ENCODE data around the gene SNRPD2. TPM values are rescaled to one million over a fixed set of nuclear protein-coding genes. Genes with fewer than 3 reads are reported as not detected.
"Not testable (repeated sequence)": the region's sequence is repeated elsewhere in the genome, so short reads cannot be mapped to it uniquely, and the experiment has no call there.

The SNRPD2 gene
- total RNA-seq, 2 donors from 2014 or later = 449 to 481 TPM

DNA sequence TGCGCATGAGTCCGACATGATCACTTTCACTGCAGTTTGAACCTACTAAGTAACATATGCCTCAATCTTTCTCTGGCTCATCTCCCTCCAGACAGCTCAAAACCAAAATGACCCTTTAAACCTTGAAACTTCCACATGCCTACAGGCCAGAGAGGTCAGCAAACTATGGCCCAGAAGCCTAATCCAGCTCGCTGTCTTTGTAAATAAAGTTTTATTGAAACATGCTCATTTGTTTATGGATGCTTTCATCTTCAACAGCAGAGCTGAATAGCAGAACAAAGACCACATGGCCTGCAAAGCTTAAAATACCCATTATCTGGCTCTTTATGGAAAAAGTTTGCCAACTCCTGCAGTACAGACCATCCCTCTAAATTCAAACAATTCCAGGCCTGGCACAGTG lies 23.4 kb upstream of the SNRPD2 start:
- Mint-ChIP-seq H3K27me3 (ENCODE audit: low read depth) (no peaks in the 10 kb centered on the region), H3K27ac (peak overlapping the region; percentile 13), H3K9me3 (no peaks in the 10 kb centered on the region), H3K4me1 (ENCODE audit: low read depth) (peaks cover 30% of the 10 kb centered on the region), H3K36me3 (ENCODE audit: insufficient read depth in 2 of 2) (peaks cover 4 to 10% of the 10 kb centered on the region in 2 donors), H3K4me3 (peak overlapping the region; percentile 16 to 99)
- DNase-seq (no peak), ATAC-seq (replicated peaks in 1 of 2) (no peak)

DNA sequence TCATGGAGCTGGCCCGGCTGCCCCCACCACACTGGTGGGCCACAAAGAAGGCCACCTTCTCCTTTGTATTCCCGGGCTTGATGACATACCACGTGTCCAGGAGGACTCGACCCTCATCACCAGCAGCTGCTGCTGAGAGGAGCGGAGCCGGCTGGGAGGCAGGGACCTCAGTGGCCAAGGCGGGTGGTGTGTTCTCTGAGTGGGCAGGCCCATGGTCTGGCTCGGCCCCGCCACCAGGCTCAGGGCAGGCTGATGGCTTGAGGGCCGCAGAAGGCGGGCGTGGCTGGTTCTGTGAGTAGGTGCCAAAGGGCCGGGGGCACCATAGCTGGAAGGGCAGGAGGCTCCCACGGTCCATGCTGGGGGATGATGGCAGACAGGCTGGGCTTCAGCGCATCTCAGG lies 21.4 kb upstream of the SNRPD2 start:
- Mint-ChIP-seq H3K9me3 (no peaks in the 10 kb centered on the region), H3K4me3 (no peak overlapping the region), H3K4me1 (ENCODE audit: low read depth) (peaks cover 22% of the 10 kb centered on the region), H3K27me3 (ENCODE audit: low read depth) (no peaks in the 10 kb centered on the region), H3K36me3 (ENCODE audit: insufficient read depth in 2 of 2) (peaks cover 0 to 2% of the 10 kb centered on the region in 2 donors), H3K27ac (no peak overlapping the region)
- ATAC-seq (replicated peaks in 1 of 2) (no peak), DNase-seq (no peak)

DNA sequence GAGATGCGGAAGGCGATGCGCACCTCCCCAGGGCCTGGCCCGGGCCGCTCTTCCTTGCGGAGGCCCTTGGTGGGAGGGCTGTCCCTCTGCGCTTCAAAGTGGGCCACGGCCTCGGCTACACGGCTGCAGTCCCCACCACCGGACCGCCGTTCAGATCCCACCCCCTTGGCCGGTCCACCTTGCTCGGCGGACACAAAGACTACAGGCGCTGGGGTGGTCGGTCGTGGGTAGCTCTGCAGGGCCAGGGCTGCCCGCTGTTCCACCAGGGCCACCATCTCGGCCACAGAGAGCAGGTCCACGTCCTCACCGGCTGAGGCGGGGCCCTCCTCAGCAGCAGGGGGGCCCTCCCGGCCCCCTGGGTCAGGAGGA lies 20.9 kb upstream of the SNRPD2 start:
- H3K27ac Mint-ChIP-seq = no peak overlapping the region
- no peaks in the 10 kb centered on the region for H3K27me3 Mint-ChIP-seq (ENCODE audit: low read depth)
- ATAC-seq (replicated peaks in 1 of 2) (no peak), DNase-seq (no peak)
- H3K4me3 Mint-ChIP-seq = no peak overlapping the region
- H3K9me3 Mint-ChIP-seq = no peaks in the 10 kb centered on the region
- H3K4me1 Mint-ChIP-seq (ENCODE audit: low read depth) = peaks cover 20% of the 10 kb centered on the region
- H3K36me3 Mint-ChIP-seq (ENCODE audit: insufficient read depth in 2 of 2) = peaks cover 0 to 2% of the 10 kb centered on the region in 2 donors

DNA sequence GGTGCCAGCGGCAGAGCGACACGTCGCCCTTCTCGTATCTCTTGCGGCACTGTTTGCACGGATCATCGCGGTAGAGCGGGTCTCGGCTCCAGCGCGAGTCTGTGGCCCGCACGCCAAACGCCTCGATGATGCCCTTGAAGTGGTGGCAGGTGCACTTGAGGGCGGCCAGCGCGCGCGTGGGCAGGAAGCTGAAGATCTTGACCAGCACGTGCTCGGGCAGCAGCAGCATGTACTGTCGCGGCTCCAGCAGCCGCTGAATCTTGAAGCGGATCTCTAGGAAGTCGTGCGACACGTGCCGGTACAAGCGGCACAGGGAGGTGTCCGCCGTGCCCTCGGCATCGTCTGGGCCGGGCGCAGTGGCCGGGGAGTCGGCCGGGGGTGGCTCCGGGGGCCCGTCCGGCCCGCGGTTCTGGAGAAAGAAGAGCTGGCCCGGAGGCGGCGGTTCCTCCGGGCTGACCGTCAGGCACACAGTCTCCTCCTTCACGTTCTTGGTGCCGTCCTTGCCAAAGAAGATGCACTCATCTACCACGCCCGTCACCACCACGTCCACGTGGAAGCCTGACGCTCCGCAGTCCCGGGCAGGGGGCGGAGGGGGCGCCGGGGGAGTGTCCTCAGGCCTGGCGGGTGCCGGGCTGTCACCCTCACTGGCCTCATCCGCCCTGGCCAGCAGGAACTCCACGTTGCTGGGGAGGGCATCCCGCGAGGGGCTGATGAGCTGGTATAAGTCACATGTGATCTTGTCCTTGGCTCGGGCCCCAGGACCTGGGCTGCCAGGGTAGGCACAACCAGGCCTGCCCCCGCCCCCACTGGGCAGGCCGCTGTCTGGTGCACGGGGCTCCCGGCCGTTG lies 20.3 kb upstream of the SNRPD2 start:
- Mint-ChIP-seq H3K36me3 (ENCODE audit: insufficient read depth in 2 of 2) (peaks cover 0 to 2% of the 10 kb centered on the region in 2 donors), H3K27ac (no peak overlapping the region), H3K27me3 (ENCODE audit: low read depth) (no peaks in the 10 kb centered on the region), H3K4me1 (ENCODE audit: low read depth) (peaks cover 20% of the 10 kb centered on the region), H3K4me3 (no peak overlapping the region), H3K9me3 (no peaks in the 10 kb centered on the region)
- no peak for DNase-seq
- ATAC-seq (replicated peaks in 1 of 2) = no peak

DNA sequence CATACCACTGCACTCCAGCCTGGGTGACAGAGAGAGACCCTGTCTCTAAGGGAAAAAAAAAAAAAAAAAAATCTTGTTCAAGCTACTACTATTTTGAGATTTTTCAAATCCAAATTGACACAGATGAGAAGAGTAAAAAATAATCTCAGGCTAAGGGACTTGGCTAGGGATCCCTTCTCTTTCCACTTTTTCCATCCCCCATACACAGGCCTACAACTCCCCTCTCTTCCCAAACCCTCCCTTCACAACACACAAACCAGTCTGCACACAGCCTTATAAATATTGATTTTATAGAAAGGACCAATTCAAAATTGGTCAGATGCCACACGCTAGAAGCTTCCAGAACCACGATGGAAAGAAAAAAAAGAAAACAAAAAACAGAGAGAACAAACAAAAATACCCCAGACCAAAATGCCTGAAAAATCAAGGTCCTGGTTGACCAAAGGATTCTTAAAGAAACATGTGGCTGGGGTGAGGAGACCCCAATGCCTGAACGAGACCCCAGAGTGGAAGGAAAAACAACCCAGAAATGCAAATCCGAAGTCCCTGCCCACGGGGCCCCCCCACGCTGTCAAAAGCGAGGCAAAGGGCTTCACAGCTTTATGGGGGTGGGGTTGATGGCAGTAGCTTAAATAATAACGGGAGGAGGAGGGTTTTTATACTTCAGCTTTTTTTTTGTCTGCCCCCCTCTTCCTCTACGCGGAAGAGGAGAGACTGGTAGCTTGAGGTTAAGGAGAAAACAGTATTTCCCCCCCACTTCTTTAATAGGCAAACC lies 18.8 kb upstream of the SNRPD2 start:
- H3K4me1 Mint-ChIP-seq (ENCODE audit: low read depth) = peaks cover 8% of the 10 kb centered on the region
- no peaks in the 10 kb centered on the region for H3K9me3 Mint-ChIP-seq
- peaks cover 0 to 2% of the 10 kb centered on the region in 2 donors for H3K36me3 Mint-ChIP-seq (ENCODE audit: insufficient read depth in 2 of 2)
- no peak for ATAC-seq (replicated peaks in 1 of 2)
- DNase-seq = no peak
- peak overlapping the region; percentile 12 for H3K27ac Mint-ChIP-seq
- no peaks in the 10 kb centered on the region for H3K27me3 Mint-ChIP-seq (ENCODE audit: low read depth)
- H3K4me3 Mint-ChIP-seq = no peak overlapping the region

DNA sequence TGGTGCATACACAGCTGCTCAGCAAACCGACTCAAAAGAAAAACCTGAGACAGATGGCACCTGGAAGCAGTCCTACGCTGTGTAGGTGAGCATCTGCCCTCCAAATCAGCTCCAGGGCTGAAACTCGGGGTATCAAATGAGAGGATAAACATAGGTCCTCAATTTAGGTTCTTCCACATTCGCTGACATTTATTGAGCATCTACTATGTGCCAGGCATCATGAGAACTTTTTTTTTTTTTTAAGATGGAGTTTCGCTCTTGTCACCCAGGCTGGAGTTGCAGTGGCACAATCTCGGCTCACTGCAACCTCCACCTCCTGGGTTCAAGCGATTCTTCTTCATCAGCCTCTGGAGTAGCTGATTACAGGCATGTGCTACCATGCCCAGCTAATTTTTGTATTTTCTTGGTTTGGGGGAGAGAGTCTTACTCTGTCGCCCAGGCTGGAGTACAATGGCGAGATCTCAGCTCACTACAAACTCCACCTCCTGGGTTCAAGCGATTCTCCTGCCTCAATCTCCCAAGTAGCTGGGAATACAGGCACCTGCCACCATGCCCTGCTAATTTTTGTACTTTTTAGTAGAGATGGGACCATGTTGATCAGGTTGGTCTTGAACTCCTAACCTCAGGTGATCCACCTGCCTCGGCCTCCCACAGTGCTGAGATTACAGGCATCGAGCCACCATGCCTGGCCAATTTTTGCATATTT lies 14.1 kb upstream of the SNRPD2 start:
- DNase-seq = no peak
- H3K27ac Mint-ChIP-seq = no peak overlapping the region
- ATAC-seq (replicated peaks in 1 of 2) = no peak
- no peaks in the 10 kb centered on the region for H3K27me3 Mint-ChIP-seq (ENCODE audit: low read depth)
- H3K4me1 Mint-ChIP-seq (ENCODE audit: low read depth) = no peaks in the 10 kb centered on the region
- no peak overlapping the region for H3K4me3 Mint-ChIP-seq
- H3K9me3 Mint-ChIP-seq = no peaks in the 10 kb centered on the region
- H3K36me3 Mint-ChIP-seq (ENCODE audit: insufficient read depth in 2 of 2) = peaks cover 4 to 12% of the 10 kb centered on the region in 2 donors

DNA sequence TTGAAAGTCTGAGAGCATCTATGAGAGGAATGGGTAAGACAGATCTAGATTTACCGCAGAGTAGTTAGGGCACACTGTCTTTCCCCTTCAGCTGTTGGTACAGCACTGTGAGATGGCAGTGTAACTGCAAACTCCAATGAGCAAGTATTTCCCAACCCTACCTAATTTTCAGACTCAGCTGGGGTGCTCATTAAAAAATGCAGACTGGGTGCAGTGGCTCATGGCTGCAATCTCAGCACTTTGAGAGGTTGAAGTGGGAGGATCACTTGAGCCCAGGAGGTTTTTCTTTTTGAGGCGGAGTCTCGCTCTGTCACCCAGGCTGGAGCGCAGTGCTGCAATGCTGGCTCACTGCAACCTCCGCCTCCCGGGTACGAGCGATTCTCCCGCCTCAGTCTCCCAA lies 13.4 kb upstream of the SNRPD2 start:
- Mint-ChIP-seq H3K27ac (no peak overlapping the region), H3K36me3 (ENCODE audit: insufficient read depth in 2 of 2) (peaks cover 5 to 12% of the 10 kb centered on the region in 2 donors), H3K9me3 (no peaks in the 10 kb centered on the region), H3K4me3 (no peak overlapping the region), H3K27me3 (ENCODE audit: low read depth) (no peaks in the 10 kb centered on the region), H3K4me1 (ENCODE audit: low read depth) (no peaks in the 10 kb centered on the region)
- DNase-seq (no peak), ATAC-seq (replicated peaks in 1 of 2) (no peak)

DNA sequence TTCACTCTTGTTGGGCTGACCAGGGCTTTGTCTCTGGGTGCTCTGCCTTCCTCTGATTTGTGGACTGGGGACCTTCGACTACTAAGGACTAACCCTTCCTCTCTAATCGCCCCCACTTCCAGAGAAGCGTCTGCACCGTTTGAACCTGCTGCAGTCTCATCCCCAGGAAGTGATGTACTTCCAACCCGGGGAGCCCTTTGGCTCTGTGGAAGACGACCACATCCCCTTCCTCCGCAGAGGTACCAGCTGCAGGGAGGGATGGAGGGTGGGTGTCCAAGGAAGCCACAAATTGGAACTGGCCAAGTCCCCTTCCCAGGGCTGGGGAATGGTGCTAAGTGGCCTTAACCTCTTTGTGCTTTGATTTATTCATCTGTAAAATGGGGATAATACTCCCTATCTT lies 9.9 kb upstream of the SNRPD2 start:
- ATAC-seq (replicated peaks in 1 of 2) (no peak), DNase-seq (no peak)
- H3K27me3 Mint-ChIP-seq (ENCODE audit: low read depth) = no peaks in the 10 kb centered on the region
- peaks cover 8 to 18% of the 10 kb centered on the region in 2 donors for H3K36me3 Mint-ChIP-seq (ENCODE audit: insufficient read depth in 2 of 2)
- H3K4me1 Mint-ChIP-seq (ENCODE audit: low read depth) = peaks cover 11% of the 10 kb centered on the region
- no peaks in the 10 kb centered on the region for H3K9me3 Mint-ChIP-seq
- H3K27ac Mint-ChIP-seq = no peak overlapping the region
- H3K4me3 Mint-ChIP-seq = no peak overlapping the region

DNA sequence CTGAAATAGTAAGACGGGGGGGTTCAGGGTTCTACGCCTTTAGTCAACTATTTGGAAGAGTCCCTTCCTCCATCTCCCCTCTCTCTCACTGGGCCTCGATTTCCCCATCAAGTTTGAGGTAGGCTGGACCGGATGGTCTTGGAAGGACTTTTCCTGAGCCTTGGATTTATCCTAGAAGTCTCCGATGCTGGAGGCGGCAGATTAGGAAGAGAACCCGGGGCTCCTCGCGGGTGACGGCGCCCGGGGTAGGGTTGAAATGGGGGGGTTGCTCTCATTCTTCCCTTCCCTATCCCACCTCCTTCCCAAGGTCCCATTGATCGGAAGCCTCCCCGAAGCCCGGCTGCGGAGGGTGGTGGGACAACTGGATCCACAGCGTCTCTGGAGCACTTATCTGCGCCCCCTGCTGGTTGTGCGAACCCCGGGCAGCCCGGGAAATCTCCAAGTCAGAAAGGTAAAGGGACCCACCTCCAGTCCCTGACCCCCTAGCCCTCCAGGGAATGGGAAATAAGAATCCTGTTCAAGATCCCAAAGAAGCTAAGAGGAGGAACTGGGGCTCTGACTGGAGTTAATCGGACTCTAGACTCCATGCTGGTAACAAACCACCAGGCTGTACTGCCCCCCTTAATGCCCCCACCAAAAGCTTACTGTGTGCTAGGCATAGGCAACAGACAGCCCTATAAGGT lies 1.5 kb upstream of the SNRPD2 start:
- H3K36me3 Mint-ChIP-seq (ENCODE audit: insufficient read depth in 2 of 2) = peaks cover 7 to 26% of the 10 kb centered on the region in 2 donors
- peaks cover 40% of the 10 kb centered on the region for H3K4me1 Mint-ChIP-seq (ENCODE audit: low read depth)
- H3K9me3 Mint-ChIP-seq = no peaks in the 10 kb centered on the region
- peak overlapping the region; percentile 95 for H3K27ac Mint-ChIP-seq
- no peaks in the 10 kb centered on the region for H3K27me3 Mint-ChIP-seq (ENCODE audit: low read depth)
- ATAC-seq (replicated peaks in 1 of 2) = no peak
- H3K4me3 Mint-ChIP-seq = peak overlapping the region; percentile 86 to 97
- peak; percentile 81 to 86 for DNase-seq

DNA sequence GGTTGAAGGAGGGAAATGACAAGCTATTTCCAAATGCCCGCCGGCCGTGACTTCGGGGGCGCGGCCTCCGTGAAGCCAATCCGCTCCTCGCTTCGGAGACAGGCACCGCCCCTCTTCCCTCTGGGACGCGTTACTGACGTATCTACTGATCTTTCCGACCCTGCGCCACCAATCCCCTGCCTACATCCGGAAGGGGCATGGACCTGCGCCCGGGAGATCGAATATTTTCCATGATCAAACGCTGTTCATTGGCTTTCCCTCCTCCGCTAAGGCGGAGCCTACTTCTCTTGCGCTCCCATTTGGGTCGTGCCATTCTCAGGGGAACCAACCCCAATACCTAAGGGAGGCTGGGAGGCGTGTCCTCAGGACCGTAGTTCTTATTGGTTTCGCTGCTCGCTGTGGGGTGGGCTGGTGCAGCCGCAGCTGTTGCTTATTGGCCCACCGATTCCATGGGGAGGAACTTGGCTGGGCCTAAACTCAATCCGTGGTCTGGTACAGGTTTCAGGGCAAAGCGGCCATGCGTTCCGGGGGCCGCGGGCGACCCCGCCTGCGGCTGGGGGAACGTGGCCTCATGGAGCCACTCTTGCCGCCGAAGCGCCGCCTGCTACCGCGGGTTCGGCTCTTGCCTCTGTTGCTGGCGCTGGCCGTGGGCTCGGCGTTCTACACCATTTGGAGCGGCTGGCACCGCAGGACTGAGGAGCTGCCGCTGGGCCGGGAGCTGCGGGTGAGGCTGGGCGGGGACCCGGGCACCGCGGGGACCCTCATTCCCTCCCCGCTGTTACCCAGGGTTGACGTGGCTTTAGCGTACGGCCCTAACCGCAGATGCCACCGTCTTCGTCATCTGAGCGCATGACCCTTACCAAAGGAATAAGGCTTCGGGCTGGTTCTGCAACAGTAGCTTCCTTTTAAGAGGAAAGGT lies 693 bp upstream of the SNRPD2 start, which contains the start of gene QPCTL:
Gene QPCTL (plus strand): TSS at position 480 of the 919 bp plus-strand sequence. CDS start 38 bp downstream, at position 518.
- H3K27me3 Mint-ChIP-seq (ENCODE audit: low read depth) = no peaks in the 10 kb centered on the region
- peaks cover 6 to 21% of the 10 kb centered on the region in 2 donors for H3K36me3 Mint-ChIP-seq (ENCODE audit: insufficient read depth in 2 of 2)
- H3K4me3 Mint-ChIP-seq = peak within 1 kb of the TSS; percentile 86 to 97
- H3K4me1 Mint-ChIP-seq (ENCODE audit: low read depth) = peaks cover 32% of the 10 kb centered on the region
- peak within 1 kb of the TSS; percentile 95 for H3K27ac Mint-ChIP-seq
- no peaks in the 10 kb centered on the region for H3K9me3 Mint-ChIP-seq
- DNase-seq (peak; percentile 95 to 99), ATAC-seq (replicated peaks in 1 of 2) (peak; percentile 91)

DNA sequence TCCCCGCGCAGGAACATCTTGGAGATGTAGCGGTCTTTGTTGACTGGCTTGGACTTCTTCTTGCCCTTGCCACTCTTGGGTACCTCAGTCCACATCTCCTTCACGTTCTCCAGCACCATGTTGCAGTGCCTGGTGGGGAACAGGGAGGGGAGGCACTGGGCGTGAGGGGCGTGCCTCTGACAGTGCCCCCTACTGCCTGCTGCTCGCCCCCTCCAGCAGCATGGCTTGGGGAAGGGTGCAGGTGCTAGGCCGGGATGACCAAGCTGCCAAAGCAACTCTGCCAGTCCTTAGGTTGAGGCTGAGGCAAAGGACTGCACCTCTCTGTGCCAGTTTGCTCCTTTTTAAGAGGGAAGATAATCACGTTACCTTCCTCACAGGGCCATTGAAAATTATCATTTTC lies 4.2 kb downstream of the SNRPD2 start:
- Mint-ChIP-seq H3K4me1 (ENCODE audit: low read depth) (peaks cover 30% of the 10 kb centered on the region), H3K4me3 (no peak overlapping the region), H3K9me3 (no peaks in the 10 kb centered on the region), H3K36me3 (ENCODE audit: insufficient read depth in 2 of 2) (peaks cover 7 to 22% of the 10 kb centered on the region in 2 donors), H3K27me3 (ENCODE audit: low read depth) (no peaks in the 10 kb centered on the region), H3K27ac (no peak overlapping the region)
- no peak for DNase-seq
- ATAC-seq (replicated peaks in 1 of 2) = no peak

DNA sequence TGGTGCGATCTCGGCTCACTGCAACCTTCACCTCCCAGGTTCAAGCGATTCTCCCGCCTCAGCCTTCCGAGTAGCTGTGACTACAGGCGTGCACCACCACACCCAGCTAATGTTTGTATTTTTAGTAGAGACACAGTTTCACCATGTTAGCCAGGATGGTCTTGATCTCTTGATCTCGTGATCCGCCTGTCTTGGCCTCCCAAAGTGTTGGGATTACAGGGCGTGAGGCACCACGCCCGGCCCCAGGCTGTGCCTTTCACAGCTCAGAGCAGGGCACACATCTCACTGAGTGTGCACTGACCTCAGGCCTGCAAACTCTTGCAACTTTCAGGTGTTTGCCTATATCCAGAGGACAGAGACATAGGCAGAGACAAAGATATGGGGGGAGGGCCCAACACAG lies 6.7 kb downstream of the SNRPD2 start:
- Mint-ChIP-seq H3K4me1 (ENCODE audit: low read depth) (peaks cover 19% of the 10 kb centered on the region), H3K36me3 (ENCODE audit: insufficient read depth in 2 of 2) (peaks cover 5 to 18% of the 10 kb centered on the region in 2 donors)
- H3K27me3 Mint-ChIP-seq (ENCODE audit: low read depth); H3K9me3 Mint-ChIP-seq; H3K4me3 Mint-ChIP-seq; ATAC-seq (replicated peaks in 1 of 2); DNase-seq; H3K27ac Mint-ChIP-seq: not testable (repeated sequence)

Data from activated T-cell treated with anti-CD3 and anti-CD28 coated beads, Interleukin-2, amount 50 U/mL, for 72 hours (primary cell).